AG09319 (cell line): ENCODE results near the gene MPND.

ENCODE experiments used
- DNase-seq: peaks from one replicate; pipeline ENCODE4 v3.0.0-alpha.2; 2010; ENCODE audit warnings: low read depth; ENCODE audit errors: extremely low read depth
- TF ChIP-seq, protein P1 (sequence below): IDR thresholded peaks from 2 replicates; pipeline ENCODE4 v1.5.1; 2011; ENCODE audit warnings: low read depth, mild to moderate bottlenecking, inconsistent platforms, low read length, moderate library complexity

Gene MPND

DNA sequence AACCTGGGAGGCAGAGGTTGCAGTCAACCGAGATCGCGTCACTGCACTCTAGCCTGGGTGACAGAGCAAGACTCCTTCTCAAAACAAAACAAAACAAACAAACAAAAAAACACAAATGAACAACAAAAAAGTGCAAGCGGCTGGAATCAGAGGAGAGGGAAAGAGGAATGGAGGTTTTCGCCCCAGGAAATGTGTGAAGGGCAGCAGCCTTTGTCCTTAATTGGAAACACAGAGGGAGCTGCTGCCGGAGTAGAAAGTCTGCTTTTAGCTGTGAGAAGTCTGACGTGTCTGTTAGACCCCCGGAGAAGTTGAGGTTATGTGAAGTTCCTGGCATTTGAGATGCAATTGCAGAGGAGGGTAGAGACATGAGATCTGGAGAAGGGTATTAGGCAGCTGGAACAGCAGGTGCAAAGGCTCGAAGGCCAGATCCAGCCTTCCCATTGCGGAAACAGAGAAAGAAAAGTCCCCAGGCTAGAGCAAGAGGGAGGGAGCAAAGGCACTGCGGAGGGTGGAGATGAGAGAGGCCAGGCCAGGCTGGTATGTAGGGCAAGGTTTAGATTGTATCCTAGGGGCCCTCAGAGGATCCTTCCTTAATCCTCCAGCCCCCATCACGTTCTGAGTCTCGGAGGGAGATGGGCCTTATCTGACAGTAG lies 41.6 kb upstream of the MPND start:
- TF ChIP-seq, protein P1, sequence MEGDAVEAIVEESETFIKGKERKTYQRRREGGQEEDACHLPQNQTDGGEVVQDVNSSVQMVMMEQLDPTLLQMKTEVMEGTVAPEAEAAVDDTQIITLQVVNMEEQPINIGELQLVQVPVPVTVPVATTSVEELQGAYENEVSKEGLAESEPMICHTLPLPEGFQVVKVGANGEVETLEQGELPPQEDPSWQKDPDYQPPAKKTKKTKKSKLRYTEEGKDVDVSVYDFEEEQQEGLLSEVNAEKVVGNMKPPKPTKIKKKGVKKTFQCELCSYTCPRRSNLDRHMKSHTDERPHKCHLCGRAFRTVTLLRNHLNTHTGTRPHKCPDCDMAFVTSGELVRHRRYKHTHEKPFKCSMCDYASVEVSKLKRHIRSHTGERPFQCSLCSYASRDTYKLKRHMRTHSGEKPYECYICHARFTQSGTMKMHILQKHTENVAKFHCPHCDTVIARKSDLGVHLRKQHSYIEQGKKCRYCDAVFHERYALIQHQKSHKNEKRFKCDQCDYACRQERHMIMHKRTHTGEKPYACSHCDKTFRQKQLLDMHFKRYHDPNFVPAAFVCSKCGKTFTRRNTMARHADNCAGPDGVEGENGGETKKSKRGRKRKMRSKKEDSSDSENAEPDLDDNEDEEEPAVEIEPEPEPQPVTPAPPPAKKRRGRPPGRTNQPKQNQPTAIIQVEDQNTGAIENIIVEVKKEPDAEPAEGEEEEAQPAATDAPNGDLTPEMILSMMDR, result no peak
- no peak for DNase-seq

DNA sequence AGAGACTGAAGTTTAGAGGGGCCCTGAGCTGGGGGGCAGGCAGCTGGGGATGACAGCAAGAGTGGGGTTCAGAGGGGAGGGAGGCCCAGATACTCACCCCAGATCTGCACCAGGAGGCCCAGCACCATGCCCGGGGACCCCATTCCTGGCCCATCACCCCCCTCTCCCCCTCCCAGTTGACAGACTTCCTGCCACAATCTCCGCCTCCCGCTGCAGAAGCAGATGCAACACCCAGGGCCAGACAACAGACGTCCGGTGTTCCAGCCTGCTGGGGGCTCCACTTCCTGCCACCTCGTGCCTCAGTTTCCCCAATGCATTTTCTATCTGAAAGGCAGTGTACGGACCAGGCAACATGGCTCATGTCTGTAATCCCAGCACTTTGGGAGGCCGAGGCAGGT lies 41.1 kb upstream of the MPND start, which contains the start of gene TMIGD2:
Gene TMIGD2, minus strand, starts transcription at position 147 of the 398 bp plus-strand sequence. Its CDS starts 4 bp downstream, at position 143.
- no peak for DNase-seq

DNA sequence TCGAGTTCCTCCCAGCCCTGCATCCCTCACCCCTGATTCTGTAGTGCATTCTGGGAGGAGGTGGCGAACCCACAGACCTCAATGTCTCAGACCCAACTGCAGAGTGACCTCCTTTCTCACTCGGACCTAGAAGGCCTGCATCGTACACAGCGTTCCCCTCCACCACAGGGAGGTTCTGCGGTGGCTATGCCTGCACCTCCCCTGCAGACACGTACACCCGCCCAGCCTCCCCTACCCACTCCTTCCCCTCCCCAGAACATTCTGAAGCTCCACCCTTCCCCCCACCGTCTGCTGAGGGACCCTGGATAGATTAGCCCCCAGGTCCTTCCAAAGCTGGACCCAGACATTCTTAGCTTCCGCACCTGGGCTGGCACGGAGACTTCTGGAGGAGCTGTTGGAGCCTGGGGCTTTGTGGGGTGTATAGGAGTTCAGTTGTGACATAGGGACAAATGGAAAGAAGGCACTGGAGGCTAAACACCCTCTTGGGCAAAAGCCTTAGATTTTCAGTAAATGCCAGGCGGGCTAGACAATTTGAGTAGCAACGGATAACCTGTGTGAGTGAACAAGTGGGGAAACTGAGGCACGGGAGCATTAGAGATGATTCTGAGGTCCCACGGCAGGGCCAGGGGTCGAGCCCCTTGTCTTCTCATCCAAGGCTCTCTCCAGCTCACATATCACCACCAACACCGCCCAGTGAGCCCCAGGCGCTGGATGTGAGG lies 39.4 kb upstream of the MPND start:
- no peak for DNase-seq
- TF ChIP-seq, protein P1, result no peak

More for the DNA sequence above, 41.1 kb upstream of the MPND start, which contains the start of gene TMIGD2:
- TF ChIP-seq, protein P1, result no peak

DNA sequence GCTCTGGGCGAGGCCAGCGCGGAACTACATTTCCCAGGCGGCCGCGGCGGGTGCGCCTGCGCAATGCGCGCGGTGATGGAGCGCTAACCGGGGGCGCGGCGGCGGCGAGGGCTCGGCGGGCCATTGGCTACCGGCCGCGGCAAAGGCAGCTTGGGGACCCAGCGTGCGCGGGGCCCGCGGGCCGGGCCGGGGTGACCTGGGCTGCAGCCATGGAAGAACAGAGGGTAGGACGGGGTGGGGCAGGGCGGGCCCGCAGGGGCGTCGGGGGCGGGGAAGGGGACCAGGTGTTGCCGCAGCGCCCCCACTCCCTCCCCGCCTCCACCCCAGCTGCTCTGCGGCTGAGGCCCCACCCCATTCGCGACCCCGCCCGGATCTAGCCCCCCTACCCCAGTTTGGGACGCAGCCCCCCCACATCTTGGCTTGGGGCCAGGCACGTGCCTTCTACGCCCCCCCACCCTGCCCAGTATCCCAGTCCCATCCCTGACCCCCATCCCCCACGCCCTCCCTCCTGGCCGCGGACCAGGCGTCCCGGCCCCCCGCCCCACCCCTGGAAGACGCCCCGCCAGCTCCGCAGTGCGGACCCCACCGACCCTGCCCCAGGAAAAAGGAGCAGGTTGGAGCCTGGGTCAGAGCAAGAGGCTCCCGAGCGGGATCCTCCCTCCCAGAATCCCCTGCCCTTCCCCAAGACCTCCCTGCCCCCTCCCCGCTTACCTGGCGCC lies 38.7 kb upstream of the MPND start, which contains the start of gene FSD1:
Gene FSD1, plus strand, starts transcription at position 61 of the 719 bp plus-strand sequence. Its CDS starts 149 bp downstream, at position 210.
- TF ChIP-seq, protein P1, result no peak
- DNase-seq, result no peak

DNA sequence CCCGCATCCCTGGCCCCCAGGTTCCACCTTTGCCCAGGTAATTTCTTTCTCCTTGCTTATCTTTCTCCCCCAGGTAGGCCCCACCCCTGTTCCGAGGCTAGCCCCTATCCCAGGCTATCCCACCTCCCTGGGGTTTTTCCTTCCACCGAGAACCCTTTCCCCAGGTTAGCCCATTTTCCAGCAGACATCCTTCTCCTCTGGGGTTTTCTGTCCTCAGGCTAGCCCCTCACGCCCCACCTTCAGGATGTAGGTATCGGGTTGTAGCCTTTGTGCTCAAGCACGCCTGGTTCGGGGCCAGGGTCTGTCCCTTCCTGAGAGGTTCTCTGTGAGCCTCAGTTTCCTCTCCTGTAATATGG lies 38.1 kb upstream of the MPND start:
- TF ChIP-seq, protein P1, result no peak
- no peak for DNase-seq

DNA sequence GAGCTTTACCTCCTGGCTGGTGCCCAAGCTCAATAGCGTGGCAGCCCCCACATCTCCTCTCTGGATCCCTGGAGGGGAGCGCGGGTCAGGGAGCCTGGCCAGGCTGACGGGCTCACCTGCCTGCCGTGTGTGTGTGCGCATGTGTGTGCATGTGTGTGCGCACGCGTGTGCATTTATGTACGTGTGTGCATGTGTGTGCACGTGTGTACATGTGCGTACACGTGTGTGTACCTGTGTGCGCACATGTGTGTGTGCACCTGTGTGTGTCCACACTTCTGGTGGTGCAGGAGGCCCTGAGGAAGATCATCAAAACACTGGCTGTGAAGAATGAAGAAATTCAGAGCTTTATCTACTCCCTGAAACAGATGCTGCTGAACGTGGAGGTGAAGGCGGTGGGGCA lies 37.7 kb upstream of the MPND start:
- TF ChIP-seq, protein P1, result no peak

More for the DNA sequence above, 37.7 kb upstream of the MPND start:
- DNase-seq, result no peak
